A172 (cell line): ENCODE results near the gene LMTK3. TPM values are rescaled to one million over a fixed set of nuclear protein-coding genes. Genes with fewer than 3 reads are reported as not detected.
A peak's percentile ranks its signal among the peaks of the same experiment; 100 is the strongest.

Experiments
- DNase-seq: peaks from one replicate; pipeline ENCODE4 v3.0.0-alpha.2; 2015; ENCODE audit warnings: low spot score
- total RNA-seq: library from RNA; depleted of rRNA; stranded (reverse); fragments of >200 nt; shearing (Covaris generic); gene quantifications from 2 replicates; pipeline ENCODE4 v1.2.3, GENCODE V29; 2014

Gene LMTK3
- total RNA-seq, 1 experiment from 2014 or later = not detected

- no peak for DNase-seq
Measured at GRCh38 chr19:48470856-48471255, 40.8 kb downstream of the LMTK3 start.

- DNase-seq = no peak
Measured at GRCh38 chr19:48469934-48470680, 41.5 kb downstream of the LMTK3 start.

GRCh38 chr19:48469289-48469881 is 42.2 kb downstream of the LMTK3 start, which contains the start of gene CYTH2:
TSS of gene CYTH2 (plus strand) at chr19:48469369. CDS start at chr19:48469508, 139 bp downstream.
- DNase-seq = peak; percentile 54

- DNase-seq = peak; percentile 98
Measured at GRCh38 chr19:48468772-48469288, 42.8 kb downstream of the LMTK3 start.

- peak; percentile 53 for DNase-seq
Measured at GRCh38 chr19:48466561-48467325, 44.9 kb downstream of the LMTK3 start.

GRCh38 chr19:48465215-48465614 is 46.4 kb downstream of the LMTK3 start:
- DNase-seq = no peak

GRCh38 chr19:48461982-48462655 is 49.5 kb downstream of the LMTK3 start:
- no peak for DNase-seq

- DNase-seq = no peak
Measured at GRCh38 chr19:48461651-48461981, 50.0 kb downstream of the LMTK3 start.

- DNase-seq = no peak
Measured at GRCh38 chr19:48458016-48458415, 53.6 kb downstream of the LMTK3 start.

- DNase-seq = no peak
Measured at GRCh38 chr19:48456864-48457263, 54.8 kb downstream of the LMTK3 start.

- no peak for DNase-seq
Measured at GRCh38 chr19:48455908-48456562, 55.6 kb downstream of the LMTK3 start.

GRCh38 chr19:48455171-48455907 is 56.3 kb downstream of the LMTK3 start, which contains the start of gene KCNJ14:
TSS of gene KCNJ14 (plus strand) at chr19:48455574. CDS start at chr19:48461725, 6,151 bp downstream.
- no peak for DNase-seq

GRCh38 chr19:48454150-48454730 is 57.4 kb downstream of the LMTK3 start:
- no peak for DNase-seq

- DNase-seq = no peak
Measured at GRCh38 chr19:48452289-48453190, 59.1 kb downstream of the LMTK3 start.

- no peak for DNase-seq
Measured at GRCh38 chr19:48451624-48452023, 60.0 kb downstream of the LMTK3 start.

GRCh38 chr19:48450863-48451262 is 60.8 kb downstream of the LMTK3 start:
- no peak for DNase-seq

- DNase-seq = no peak
Measured at GRCh38 chr19:48450441-48450840, 61.2 kb downstream of the LMTK3 start.

GRCh38 chr19:48448563-48448962 is 63.1 kb downstream of the LMTK3 start:
- DNase-seq = no peak

- DNase-seq = no peak
Measured at GRCh38 chr19:48446579-48446978, 65.1 kb downstream of the LMTK3 start.
